ENCODE data around the gene PRSS50.
"Not testable (repeated sequence)": the region's sequence is repeated elsewhere in the genome, so short reads cannot be mapped to it uniquely, and the experiment has no call there.

PRSS50 gene

DNA sequence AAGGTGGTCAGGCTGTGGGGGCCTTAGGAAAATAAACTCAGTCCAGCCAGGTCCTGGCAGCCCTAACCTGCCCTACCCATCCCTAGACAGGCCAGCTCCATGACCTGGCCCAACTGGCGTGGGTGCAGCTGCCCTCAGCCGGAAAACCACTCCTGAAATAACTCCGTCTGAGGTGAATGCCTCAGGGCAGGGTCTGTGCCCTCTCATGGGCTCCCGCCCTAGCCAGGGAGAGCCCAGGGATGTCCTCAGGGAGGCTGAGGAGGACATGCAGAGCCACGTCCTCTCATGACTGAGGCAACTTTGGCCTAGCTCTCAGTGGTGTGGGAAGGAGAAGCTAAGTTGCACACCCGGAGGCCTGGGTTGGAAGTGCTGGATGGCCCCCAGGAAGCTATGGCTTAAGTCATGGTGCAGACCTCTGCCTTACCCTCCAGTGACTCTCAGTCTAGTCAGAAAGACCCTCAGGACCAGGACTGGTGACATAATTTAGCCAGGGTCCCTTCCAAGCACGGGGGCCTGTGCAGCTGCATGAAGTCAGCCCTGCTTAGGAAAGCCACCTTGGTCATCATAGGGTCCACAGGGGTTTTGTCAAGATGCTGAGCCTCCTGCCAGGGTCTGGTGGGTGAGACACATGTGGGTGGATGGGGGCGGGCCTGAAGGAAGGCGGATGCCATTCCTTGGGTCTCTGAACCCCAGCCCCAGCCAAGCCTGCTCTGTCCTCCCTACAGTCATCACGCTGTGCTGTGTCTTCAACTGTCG lies 9.1 kb downstream of the PRSS50 start:
- no peak for DNase-seq (ENCODE audit: low read depth in 2 of 2)

DNA sequence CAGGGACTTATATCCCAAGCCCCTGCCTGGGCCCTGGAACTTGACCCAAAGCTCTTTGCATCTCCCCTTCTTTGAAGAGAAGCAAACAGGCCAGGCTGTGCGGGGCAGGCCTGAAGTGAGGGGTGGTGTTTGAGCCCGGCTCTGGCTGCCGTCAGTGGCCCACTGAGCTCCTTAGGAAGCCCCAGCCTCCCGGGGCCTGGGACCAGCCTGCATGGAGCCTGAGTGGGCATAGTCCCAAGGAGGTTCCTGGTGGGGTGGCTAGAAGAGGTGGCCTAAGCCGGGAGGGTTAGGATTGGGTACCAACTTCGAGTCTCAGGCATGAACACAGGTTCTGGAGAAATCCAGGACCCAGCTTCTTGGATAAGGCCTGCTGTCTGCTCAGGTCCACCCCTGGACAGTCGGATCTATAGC lies 10.1 kb downstream of the PRSS50 start:
- no peak for DNase-seq (ENCODE audit: low read depth in 2 of 2)

DNA sequence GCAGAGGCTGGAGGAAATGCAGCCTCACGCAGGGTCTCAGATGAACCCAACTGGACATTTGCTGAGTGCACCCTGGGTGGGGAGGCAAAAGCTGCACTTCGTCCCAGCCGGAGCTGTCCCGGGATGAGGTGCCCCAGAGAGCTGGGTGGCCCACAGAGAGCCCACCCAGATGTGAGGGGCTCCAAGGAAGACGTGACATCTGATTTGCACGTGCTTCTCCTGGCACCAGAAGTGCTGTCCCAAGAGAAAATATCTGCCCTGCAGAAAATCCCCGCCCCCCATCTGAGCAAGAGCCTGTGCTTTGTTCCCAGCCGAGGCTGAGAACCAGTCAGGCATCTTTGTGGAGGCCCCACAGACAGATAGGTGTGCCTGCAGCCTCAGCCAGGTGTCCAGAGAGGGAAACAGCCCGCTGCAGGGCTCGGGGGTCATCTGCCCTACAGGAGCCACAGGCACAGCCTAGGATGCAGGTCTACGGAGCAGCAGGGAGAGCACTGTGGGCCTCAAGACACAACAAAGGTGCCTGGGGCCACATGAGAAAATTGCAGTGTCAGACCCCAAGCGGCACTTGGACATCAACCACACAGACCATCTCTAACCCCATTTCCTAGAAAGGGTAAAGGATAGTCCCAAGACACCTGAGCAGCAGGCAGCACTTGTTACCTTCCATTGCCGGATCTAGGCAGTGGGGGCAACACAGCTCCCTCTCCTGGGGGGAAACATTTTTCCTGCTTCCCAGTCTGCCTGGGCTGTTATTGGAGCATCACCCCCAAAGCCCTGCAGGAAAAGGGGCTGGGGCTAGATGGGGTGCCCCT lies 10.7 kb downstream of the PRSS50 start:
- no peak for DNase-seq (ENCODE audit: low read depth in 2 of 2)

DNA sequence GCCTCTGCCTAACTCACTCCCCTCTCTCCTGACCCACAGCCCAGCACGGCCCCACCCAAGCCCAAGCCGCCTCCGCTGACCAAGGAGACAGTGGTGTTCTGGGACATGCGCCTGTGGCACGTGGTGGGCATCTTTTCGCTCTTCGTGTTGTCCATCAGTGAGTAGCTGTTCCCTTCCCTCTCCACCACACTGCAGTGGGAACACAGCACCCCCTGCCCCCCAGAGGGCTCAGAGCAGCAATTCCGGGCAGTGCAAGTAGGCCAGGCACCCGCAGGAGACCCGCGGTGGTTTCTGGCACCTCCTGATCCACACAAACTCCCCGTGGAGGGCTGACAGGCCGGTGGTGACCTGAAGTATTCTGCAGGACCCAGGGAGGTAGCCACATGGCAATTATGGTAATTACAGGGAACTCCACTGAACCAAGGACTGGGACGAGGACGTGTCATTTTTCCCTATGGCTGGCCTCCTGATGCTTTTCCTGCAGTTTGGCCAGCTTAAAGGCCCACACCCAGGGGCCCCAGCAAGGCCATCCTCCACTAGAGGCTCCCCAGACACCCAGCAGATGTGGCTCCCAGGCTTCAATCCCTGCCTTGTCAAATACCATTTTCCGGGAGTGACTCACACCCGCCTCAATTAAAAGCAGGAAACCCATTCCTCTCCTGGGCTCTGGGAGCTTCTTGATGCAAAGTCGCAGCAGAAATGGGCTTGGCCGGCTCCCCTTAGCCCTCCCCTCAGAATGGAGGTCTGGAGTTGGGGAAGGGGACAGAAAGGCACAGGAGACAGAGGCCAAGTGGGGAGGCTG lies 11.7 kb downstream of the PRSS50 start:
- DNase-seq (ENCODE audit: low read depth in 2 of 2): no peak

DNA sequence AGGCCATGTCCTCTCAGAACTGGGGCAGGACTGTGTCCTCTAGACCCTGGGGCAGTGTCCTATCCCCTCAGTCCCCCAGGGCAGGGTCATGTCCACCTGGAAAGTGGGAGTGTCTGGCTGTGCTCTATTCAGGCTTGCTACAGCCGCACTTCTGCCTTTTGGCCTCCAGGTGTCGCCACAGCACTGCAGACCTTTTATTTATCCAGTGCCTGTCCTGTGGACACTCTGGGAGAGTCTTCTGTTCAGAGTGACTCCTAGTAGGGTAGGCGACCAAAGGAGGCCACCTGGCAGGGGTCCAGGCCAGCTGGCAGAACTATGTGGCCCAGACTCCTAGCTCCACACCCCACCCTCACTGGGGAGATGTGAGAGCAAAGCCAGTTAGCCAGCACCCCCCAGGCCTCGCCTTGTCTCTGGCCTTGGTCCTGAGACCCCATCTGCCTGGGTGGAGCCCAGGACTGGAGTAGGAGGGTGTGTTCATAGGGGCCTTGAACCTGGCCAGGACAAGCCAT lies 12.6 kb downstream of the PRSS50 start:
- peak; percentile 31 to 36 for DNase-seq (ENCODE audit: low read depth in 2 of 2)

DNA sequence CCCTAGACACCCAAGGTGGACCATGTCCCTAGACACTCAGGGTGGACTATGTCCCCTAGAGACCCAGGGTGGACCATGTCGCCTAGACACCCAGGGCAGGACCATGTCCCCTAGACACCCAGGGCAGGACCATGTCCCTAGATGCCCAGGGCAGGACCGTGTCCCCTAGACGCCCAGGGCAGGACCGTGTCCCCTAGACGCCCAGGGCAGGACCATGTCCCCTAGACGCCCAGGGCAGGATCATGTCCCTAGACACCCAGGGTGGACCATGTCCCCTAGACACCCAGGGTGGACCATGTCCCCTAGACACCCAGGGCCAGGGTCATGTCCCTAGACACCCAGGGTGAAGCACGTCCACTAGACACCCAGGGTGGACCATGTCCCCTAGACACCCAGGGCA lies 13.3 kb downstream of the PRSS50 start:
- DNase-seq (ENCODE audit: low read depth in 2 of 2): not testable (repeated sequence)

DNA sequence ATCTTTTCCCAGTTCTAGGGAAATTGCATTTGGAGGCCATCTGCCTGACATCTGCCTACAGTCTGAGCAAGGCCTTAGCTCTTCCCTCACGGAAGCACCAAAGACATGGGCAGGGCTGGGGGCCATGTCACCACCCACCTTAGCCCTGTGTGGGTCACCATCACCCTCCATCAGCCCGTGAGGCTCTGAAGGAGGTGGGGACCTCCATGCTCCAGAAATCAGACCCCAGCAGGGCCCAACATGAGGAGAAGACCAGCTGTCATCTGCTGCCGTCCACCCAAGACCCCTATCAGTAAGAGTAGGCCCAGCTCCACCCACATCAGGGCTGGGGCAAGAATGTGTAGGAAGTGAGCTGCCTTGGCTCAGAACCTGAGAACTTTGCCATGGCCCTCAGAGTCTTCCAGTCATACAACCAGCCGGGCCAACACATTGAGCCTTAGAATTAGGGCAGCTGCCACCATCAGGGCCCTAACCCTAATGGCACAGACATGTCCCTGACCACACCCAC lies 14.6 kb downstream of the PRSS50 start:
- no peak for DNase-seq (ENCODE audit: low read depth in 2 of 2)

DNA sequence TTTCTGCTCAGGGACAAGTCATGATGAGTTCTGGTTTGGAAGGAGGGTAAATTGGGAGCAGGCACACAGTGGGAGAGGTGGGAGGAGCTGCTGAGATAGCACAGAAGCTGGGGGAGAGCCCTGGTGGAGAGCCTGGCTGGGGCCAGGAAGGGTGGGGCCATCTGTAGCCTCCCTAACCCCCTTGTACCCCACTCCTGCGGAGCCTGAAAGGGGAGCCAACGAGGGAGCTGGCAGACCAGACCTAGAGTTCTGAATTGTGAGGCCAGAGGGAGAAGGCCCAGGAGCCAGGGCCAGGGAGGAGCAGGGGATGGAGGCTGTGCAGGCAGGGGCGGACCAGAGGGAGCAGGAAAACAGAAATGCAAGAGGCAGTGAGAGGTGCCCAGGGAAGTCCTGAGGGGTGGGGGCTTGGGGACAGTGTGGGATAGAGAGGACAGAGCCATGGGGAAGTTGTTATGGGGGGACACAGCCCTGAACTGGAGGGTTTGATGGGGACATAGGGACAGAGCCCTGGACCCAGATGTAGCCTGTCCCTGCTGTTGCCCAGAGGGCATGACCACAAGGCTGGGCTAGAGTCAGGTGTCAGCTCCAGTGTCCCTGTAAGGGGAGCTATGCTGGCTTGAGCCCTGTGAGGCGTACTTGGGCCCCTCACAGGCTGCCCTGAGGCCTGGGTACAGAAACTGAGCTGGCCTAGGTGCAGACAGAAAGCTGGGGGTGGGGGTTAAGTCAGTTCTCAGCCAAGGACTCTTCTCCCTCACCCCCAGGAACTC lies 15.2 kb downstream of the PRSS50 start:
- DNase-seq (ENCODE audit: low read depth in 2 of 2): no peak

DNA sequence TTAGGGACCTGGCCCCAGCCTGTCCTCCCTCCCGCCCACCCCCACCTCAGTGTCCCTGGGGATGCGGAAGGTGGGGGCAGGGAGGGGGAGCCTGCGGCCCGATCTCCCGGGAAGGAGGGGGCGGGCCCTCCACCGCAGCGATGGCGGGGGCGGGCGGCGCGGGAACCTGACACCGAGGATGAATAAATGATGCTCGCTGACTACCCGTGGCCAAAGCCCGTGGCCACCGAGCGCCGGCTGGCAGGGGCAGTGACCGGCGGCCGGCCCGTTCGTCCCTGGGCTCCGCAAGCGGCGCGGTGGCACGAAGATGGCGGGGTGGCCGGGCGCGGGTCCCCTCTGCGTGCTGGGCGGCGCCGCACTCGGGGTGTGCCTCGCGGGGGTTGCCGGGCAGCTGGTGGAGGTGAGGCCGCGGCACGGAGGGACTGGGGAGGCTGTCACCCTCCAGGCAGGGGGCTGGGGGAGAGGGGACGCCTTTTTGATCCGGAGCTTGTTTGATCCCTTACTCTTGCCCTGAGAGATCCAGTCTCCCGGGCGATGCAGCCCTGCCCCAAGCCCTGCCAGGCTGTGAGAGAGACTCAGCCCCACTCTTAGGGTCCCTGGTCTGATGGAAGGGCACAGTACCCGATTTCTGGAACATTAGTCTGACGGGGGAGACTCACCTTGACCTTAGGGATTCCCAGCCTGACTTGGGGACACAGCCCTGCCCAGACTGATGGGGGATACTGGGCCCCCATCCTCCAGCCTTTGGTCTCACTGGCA lies 16.3 kb downstream of the PRSS50 start, which contains the start of gene TMIE:
TMIE (plus strand) TSS at position 212 of the 759 bp plus-strand sequence; CDS start at position 308, 96 bp downstream.
- DNase-seq (ENCODE audit: low read depth in 2 of 2): no peak

DNA sequence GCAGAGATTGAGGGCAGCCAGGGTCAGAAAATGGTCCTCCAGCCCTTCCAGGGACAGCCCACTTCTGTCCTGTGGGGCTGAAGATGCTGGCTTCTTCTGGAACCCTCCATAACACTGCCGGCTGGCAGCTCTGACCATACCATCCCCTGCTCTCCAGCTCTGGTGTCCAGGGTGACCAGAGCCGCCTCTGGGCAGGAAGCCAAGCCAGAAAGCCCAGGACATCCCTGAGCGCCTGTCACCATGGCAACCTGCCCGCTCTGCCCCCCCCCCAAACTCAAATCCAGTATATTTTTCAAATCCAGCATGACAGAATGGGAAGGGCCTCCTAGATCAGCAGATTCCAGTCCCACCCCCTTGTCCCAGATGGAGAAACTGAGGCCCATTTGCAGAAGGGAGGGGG lies 16.9 kb downstream of the PRSS50 start:
- DNase-seq (ENCODE audit: low read depth in 2 of 2): no peak

DNA sequence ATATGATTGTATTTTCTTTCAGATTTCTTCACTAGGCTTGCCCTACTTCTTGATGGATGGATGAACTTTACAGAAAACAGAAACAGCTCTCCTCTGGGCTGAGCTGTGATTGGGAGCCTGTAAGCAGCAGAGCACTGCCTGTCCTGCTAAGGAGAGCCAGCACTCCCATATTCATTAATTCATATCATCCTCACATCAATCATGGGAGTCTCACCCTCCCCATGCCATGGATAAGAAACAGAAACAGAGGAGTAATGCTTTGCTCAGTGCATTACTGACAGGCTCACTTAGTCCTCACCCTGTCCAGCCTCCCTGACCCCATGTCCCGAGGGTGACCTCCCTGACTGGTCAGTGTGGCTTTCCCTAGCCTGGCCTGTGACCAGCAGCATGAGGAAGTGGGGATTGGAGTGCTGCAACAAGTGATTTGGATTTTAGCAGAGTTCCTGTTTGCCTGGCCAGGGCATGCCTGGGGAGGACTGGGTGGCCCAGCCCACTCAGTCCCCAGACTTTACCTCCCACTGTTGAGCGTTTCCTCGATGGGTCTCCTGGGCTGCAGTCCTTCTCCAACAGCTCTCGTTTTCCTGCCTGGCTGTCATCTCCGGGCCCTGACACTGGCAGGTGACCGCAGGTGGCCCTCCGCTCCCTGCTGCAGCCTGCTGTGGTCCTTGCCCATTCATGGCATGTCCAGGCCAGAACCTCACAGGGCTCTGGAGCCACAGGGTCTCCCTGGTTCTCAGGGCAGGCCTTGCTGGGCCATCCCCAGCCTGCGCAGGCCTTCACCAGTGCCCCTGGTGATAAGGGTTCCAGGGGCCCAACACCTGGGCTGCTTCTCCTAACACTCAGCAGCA lies 17.8 kb downstream of the PRSS50 start:
- DNase-seq (ENCODE audit: low read depth in 2 of 2): no peak

DNA sequence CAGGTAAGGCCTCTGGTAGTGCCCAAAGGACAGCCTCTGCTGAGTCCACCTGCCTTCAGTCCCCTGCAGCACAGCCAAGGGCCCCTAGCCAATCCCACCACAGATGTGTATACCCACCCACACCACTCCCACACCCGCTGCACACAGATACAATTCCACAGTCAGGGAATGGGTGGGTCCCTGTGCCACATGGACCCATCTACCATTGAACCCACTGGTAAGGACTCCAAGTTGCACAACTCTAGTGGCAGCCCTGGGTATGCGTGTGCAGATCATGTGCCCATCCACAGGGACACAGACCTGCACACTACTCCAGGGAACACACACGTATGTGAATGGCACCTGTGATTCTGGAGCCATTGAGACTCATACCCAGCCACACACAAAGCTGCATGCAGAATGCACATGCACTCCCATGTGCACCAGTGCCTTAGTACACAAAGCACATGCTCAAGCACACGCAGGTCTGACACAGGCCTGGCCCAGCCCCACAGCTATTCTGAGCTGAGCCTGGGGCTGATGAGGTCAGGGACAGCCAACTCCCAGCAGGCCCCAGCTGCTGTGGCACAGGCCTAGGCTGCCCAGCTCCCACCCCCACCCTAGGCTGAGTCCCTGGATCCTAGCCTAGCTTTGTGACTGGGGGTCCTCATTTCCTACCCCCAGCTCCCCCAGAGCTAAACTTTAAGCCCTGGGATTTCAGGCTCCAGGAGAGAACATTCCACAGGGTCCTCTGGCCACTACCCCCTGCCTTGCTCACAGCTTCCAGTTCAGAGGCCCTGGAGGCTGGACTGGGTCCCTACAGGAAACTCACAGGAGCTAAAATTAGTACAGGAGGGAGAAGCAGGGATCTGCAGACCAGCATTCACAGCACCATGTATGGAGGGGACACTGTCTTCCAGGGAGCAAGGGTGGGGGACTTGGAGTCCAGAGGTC lies 21.4 kb downstream of the PRSS50 start:
- no peak for DNase-seq (ENCODE audit: low read depth in 2 of 2)

DNA sequence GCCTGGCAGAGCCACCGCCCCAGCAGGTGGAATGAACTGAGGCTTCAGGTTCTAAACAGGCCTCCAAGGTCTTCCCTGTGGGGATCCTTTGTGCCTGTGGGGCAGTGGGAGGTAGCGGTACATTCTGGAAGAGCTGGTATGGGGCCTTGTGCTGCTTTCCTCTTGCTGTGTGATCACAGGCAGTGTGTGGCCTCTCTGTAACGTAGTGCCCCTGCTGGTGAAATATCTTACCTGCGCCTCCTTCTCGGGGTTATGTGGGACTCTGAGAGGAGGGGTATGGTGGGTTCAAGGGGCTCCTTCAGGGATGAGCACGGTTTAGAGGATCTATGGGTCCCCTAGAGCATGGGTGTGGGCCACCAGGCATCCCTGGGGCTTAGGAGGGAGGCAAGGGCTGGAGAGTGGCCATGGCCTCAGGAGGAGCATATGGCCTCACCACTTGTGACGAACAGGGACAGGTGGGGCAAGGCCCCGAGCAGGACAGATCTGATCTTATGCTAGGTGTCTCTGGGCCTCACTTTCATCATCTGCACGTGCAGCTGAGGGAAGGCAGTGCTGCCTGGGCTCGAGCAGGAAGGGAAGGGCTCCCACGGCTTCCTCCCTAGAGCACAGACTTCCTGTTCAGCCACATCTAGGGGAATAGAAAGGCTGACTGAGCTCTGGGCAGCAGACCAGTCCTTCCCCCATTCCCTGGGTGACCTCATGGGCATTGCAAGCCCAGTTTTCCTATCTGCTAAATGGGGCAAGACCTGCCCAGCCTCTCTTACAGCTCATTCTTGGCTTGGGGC lies 22.3 kb downstream of the PRSS50 start:
- peak; percentile 15 to 16 for DNase-seq (ENCODE audit: low read depth in 2 of 2)

DNA sequence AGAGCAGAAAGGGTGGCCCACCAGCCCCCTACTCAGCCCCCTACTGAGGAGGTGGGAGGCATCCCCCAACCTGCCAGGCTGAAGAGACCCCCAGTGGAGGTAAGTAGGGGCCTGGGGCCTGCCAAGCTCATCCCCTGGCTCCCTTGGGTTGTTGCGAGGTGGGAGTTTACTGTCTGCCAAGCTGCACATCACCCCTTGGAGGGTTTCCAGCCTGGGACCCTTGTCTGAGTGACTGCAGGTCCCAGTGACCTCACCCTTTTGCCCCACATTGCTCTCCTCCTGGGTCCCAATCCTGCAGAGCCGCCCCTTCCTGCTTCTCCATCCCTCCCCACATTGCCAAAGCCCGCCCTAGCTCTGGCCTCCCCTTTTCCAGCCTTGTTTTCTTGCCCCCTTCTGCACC lies 23.1 kb downstream of the PRSS50 start:
- DNase-seq (ENCODE audit: low read depth in 2 of 2): no peak

DNA sequence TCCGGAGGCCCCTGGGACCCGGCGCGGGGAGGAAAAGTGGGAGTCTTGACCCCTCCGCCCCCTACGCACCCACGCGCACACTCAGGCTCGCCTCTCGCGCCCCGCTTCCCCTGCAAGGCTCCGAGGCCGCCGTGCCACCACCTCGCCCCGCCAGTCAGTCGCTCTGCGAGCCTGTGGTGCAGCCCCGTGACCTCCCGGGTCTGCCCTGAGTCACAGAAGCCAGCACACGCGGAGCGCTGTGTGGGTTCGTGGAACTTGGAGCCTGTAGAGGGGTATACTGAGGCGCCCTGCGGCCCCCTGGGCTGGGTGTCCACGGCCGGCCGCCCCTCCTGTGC lies 23.8 kb downstream of the PRSS50 start:
- DNase-seq (ENCODE audit: low read depth in 2 of 2): peak; percentile 8 to 46

DNA sequence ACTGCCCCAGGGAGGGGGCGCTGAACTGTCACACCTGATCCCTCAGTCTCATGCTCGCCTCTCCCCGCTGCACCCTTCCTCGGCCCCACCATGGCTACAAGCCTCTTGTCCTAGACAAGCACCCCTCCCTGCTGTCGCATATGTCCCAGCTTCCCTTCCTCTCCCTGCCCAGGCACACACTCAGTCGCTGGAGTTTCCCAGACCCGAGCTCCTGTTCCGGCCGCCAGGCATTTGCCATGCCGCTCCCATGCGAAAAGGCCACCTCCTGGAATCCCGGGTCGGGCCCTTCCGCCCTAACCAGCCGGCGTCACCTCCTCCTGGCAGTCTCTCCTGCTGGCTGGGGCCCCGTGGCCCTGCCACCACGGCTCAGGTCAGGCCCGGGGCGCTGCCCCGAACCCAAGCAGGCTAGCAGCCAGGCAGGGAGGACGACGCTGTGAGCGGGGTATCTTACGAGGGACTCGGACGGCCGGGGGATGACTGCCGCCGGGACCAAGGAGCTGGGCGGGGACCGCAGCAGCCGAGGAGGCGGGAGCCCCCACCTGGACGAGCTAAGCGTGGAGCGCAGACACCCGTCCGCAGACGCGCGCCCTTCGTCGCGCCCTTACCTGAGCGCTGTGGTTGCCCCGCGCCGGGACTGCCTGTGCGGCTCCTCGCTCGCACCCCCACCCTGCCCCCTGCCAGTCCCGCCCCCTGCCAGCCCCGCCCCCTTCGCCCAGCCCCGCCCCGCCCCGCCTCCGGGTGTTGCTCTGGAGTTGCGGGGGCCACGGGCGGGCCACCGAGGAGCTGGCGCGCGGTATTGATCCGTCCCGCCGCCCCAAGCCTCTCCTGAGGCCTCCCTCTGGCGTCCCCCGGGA lies 24.4 kb downstream of the PRSS50 start, which contains the start of gene ALS2CL:
ALS2CL (minus strand) TSS at position 642 of the 854 bp plus-strand sequence. CDS start 4,239 bp downstream, outside the sequence.
- DNase-seq (ENCODE audit: low read depth in 2 of 2): peak; percentile 22 to 56

Measured in stimulated activated CD8-positive, alpha-beta memory T cell treated with anti-CD3 and anti-CD28 coated beads, Interleukin-7, amount 100 ng/mL, for 4 hours (primary cell).